Fibroblast of the aortic adventitia (primary cell): ENCODE results near the gene MIS18BP1. TPM values are rescaled to one million over a fixed set of nuclear protein-coding genes. Genes with fewer than 3 reads are reported as not detected.

Experiments used
- small RNA-seq: library from RNA; depleted of rRNA; stranded (forward); fragments of <200 nt; gene quantifications from one replicate; pipeline ENCODE3, GENCODE V24; 2012
- total RNA-seq: library from RNA; depleted of rRNA; stranded (reverse); fragments of >200 nt; gene quantifications from 2 replicates; pipeline ENCODE4 v1.2.3, GENCODE V29; 2012; ENCODE audit warnings: low replicate concordance

The MIS18BP1 gene
- total RNA-seq, 1 donor, result 45.3 TPM

Small RNA genes within 50 kb of the gene (small RNA-seq; reads per million reads assigned to genes)
- not detected for gene RNU6-552P

Other genes starting within 250 kb of the MIS18BP1 start
- 24.8 and 32.7 TPM in 2 replicates for gene PRPF39, start 169.1 kb downstream of the MIS18BP1 start, total RNA-seq
- gene FKBP3, start 118.7 kb downstream of the MIS18BP1 start, total RNA-seq, result 21.7 and 41.3 TPM in 2 replicates
- gene FANCM, start 117.3 kb downstream of the MIS18BP1 start, total RNA-seq, result 12.7 and 13.9 TPM in 2 replicates